Stimulated activated CD8-positive, alpha-beta memory T cell treated with anti-CD3 and anti-CD28 coated beads, Interleukin-7, amount 100 ng/mL, for 4 hours (primary cell): ENCODE results near the gene TEX50.
"Not testable (repeated sequence)": the region's sequence is repeated elsewhere in the genome, so short reads cannot be mapped to it uniquely, and the experiment has no call there.

ENCODE experiments used
- DNase-seq, 2 donors: peaks; one replicate each; pipeline ENCODE4 v3.0.0-alpha.2; 2020; ENCODE audit warnings: low read depth in 2 of 2

The TEX50 gene, protein sequence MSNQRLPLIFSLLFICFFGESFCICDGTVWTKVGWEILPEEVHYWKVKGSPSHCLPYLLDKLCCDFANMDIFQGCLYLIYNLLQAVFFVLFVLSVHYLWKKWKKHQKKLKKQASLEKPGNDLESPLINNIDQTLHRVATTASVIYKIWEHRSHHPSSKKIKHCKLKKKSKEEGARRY

DNA sequence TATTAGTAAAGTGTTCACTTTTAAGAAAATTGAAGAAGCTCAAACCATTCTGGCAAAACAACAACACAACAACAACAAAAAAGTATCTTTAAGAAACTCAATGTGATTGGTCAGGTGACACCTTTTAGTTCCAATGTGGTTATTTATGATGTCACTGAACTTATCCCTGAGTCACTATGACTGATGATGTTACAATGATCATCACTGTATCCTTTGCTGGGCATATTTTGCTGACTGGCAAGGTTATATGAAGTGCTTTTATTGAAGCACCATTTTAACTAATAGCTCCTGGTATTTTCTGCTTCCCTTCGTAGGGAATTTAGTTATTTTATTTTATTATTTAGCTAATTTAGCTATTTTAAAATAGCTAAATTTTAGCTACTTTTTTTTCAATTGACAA is at the start of gene TEX50:
TEX50 (plus strand) TSS at position 223 of the 400 bp plus-strand sequence. CDS start 184 bp downstream, outside the sequence.
- DNase-seq: no peak

DNA sequence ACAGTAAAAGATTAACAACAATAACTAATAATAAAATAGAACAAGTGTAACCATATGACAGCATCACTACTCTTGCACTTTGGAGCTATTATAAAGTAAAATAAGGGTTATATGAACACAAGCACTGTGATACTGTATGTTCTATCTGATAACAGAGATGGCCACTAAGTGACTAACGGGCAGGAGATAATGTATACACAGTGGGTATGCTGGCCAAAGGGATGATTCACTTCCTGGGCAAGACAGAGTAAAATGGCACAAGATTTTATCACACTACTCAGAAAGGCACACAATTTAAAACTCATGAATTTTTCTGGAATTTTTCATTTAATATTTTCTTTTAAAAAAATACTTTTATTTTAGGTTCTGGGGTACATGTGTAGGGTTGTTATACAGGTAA is 44.6 kb upstream of the TEX50 start:
- DNase-seq: no peak

DNA sequence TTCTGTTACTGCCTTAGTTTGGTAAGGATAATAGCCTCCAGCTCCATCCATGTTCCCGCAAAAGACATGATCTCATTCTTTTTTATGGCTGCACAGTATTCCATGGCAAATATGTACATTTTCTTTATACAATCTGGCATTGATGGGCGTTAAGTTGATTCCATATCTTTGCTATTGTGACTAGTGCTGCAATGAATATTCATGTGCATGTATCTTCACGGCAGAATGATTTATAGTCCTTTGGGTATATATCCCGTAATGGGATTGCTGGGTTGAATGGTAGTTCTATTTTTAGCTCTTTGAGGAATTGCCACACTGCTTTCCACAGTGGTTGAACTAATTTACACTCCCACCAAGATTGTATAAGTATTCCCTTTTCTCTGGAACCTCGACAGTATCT is 44.0 kb upstream of the TEX50 start:
- not testable (repeated sequence) for DNase-seq

DNA sequence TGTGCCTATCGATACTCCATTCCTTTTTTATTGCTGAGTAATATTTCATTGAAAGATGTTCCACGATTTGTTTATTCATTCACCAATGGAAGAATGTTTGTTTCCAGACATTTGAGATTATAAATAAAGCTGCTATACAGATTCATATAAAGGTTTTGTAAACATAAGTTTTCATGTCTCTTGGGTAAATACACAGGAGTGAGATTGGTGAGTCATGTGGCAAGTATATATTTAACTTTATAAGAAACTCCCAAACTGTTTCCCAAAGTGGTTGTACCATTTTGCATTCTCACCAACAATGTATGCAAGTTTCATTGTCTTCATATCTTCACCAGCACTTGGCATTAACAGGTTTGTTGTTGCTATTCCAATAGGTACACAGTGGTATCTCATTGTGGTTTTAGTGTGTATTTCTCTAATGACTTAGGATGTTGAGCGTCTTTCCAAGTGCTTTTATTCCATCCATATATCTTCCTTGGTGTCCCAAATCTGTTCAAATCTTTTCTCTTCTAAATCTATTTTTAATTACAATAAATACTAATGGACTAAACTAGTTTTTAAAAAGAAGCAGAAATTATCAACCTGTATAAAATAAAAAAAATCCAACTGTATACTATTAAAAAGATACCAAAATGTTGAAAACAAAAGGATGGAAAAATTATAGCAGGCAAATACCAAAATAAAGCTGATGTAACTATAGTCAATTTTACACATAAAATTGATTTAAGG is 38.9 kb upstream of the TEX50 start:
- DNase-seq: no peak

DNA sequence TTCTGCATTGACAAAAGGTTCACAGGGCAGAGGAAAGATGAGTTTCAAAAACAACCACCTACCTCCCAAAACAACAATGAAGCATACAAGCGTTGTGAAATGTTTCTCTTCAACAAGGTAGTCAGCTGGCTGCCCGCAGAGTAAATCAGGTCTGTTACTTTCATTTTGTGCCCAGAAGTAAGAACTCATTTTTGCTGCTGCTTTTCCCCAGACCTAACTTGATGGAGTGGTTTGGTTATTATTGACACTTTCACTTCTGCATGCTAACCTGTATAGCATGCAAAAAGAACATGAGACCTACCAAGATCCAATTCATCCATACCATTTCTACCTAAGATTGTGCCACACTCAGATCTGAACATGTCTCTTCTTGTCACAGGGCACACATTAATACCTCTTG is 33.5 kb upstream of the TEX50 start:
- DNase-seq: no peak

DNA sequence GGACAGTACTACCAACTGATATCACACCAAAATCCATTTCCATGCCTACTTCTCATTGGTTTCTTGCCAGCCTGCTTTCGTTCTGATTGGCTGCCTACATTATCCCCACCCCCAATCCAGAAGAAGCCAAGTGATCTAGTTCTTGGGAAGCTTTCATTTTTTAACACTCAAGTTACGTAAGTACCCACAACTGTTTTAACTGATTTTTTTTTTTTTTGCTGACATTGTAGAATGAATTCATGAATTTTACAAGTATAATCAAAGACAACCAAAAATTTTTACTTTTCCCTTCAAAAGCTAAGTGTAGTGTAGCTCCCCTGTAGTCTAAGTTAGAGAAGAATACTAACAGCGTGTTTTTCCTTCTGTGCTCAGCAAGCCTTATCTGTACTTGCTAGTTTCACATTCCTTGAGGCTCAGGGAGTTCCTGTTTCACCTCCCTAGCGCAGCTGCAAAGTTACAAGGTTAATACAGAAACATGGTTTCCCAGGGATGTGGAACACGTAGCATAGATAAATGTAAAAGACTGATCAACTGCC is 32.0 kb upstream of the TEX50 start, which contains the start of gene SLC9C2:
SLC9C2 (minus strand) TSS at position 17 of the 536 bp plus-strand sequence. CDS start 1,296 bp downstream, outside the sequence.
- no peak for DNase-seq

DNA sequence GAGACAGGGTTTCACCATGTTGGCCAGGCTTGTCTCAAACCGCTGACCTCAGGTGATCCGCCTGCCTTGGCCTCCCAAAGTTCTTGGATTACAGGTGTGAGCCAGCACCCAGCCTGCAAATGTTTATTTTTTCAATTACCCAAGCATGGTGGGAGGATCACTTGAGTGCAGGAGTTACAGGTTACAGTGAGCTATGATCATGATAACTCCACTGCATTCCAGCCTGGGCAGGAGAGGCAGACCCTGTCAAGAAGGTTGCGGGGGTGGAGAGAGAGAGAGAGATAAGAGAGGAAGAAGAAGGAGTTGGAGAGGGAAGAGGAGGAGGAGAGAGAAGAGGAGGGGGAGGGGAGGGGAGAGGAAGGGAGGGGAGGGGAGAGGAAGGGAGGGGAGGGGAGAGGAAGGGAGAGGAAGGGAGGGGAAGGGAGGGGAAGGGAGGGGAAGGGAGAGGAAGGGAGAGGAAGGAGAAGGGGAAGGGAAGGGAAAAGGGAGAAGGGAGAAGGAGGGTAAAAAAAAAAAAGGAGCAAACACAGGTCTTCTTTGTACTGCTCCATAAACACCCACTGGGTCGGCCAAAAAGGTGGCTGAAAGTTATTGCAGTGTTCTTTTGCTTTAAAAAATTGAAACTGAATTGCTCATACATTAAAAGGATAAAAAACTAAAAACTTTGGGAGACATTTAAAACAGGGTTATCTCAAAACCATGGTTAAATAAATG is 26.5 kb upstream of the TEX50 start:
- DNase-seq: no peak

DNA sequence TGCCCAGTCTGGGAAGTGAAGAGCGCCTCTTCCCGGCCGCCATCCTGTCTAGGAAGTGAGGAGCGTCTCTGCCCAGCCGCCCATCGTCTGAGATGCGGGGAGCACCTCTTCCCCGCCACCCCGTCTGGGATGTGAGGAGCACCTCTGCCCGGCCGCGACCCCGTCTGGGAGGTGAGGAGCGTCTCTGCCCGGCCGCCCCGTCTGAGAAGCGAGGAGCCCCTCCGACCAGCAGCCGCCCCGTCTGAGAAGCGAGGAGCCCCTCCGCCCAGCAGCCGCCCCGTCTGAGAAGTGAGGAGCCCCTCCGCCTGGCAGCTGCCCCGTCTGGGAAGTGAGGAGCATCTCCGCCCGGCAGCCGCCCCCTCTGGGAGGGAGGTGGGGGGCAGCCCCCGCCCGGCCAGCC is 22.1 kb upstream of the TEX50 start:
- not testable (repeated sequence) for DNase-seq

DNA sequence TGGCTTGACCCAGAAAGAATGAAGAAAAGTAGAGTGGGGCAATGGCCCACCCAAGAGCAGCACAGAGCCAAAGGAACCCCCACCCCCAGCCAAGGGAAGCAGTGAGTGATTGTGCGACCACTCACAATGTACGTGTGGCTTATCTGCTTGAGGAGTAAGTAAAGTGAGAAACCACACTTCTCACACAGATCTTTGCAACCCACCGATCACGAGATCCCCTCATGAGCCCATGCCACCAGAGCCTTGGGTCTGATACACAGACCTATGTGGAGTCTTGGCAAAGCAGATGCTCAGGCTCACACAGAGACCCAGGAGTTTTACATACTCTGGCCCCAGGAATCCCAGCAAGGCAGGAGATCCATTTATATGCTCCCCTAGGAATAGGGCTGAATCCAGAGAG is 18.3 kb upstream of the TEX50 start:
- DNase-seq: no peak

DNA sequence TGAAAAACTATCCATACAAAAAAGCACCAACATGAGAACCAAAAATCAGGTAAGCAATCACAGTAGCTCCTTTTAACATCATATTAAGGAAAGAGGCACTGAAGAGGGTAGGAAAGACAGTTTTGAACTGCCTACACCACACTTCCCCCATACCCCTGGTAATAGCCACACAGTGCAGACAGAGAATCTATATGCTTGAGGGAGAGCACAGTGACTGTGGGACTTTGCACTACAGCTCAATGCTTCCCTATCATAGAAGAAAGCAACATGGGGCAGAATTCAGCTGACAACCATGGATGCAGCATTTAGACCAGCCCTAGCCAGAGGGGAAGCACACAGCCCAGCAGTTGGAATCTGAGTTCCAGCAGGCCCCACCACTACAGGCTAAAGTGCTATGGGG is 7.9 kb upstream of the TEX50 start:
- no peak for DNase-seq

DNA sequence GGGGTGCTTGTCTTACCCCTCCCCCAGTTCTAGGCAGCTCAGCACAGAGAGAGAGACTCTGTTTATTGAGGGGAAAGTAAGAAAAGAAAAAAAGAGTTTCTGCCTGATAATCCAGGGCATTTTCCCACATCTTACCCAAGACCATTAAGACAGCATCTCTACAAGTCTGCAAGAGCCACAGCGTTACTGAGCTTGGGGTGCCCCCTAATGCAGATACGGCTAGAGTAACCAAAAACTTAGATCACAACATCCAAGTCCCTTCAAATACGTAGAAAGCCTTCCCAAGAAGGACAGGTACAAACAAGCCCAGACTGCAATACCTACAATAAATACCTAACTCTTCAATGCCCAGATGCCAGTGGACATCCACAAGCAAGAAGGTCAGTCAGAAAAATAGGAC is 6.2 kb upstream of the TEX50 start:
- no peak for DNase-seq

DNA sequence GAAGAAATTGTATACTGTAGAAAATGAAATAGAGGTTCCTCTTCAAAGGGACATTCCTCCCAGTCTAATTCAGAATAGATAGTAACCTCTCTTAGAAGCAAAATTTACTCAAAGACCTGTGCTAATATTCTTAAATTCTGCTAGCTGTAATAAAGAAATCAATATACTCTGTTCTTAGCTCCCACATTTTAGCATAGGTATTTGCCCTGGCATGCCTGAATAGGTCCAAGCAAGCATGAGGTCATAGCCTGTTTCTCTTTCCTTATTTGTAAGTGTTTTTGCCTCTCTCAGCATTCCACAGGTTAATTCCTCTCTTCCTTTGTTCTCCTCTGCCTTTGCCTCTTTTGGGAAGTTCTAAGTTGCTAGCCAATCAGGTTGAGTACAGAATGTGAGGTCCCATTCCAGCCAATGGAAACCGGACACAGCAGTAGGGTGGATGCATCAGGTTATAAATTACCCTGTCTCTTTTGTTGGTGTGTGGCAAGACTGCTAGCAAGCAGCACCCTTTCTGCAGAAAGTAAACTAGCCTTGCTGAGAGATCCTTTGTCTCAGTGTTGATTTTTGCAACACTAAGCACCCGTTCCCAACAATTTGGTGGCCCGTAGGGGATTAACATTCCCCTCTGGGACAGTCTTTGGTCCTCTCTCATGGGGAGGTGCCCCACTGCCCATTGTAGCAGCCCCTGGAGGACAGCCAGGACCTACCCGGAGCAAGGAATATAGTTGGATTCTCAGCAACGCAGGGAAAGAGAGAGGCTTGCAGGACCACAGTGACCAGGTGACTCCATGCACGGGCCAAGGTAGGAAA is 2.3 kb downstream of the TEX50 start:
- not testable (repeated sequence) for DNase-seq

DNA sequence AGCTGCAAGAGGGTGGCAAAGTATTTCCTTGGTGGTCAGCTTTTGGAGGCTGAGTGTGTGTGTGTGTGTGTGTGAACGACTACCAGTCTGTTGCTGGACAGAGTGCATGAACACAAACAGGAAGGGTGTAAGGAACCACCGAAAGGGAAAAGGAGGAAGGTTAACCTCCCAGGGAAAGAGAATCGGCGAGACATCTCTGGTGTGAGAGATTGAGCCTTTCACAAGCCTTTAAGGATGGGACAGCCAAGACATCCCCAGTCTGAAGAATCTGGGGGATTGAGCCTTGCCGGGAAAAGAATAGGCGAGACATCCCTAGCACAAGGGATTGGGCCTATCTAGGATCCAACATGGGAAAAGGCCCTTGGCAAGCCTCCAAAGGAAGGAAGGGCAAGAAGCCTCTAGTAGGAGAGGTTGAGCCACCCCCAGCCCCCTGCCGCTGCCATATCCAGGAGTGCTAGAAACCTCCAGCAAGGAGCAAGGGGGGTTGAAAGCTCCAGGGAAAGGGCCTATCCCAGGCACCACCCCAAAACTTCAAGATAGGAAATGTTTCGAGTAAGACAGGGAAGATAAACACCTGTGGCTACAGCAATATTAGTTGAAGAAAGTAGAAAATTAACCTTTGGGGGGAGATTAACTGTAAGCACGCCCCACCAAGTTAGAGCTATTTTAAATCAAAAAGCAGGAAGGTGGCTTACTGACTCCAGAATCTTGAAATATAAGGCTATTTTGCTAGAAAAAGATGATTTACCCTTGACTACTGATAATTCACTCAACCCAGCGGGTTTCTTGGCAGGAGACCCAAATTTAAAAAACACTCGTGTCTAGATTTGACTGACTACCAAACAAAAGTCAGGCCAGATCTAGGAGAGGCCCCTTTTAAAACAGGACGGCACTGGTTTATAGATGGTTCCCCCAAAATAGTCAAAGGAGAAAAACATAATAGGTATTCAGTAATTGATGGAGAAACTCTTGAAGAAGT is 3.2 kb downstream of the TEX50 start:
- no peak for DNase-seq

DNA sequence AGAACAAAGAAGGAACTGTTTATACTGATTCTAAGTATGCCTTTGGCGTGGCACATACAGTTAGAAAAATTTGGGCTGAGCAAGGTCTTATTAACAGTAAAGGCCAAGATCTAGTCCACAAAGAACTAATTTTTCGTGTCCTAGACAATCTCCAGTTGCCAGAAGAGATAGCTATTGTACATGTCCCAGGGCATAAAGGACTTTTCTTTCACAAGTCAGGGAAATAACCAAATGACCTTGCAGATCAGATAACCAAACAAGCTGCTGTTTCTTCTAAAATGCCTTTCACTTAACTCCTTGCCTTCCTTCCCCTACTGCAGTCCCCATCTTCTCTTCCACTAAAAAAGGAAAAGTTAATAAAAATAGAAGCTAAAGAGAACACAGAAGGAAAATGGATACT is 4.0 kb downstream of the TEX50 start:
- DNase-seq: no peak

DNA sequence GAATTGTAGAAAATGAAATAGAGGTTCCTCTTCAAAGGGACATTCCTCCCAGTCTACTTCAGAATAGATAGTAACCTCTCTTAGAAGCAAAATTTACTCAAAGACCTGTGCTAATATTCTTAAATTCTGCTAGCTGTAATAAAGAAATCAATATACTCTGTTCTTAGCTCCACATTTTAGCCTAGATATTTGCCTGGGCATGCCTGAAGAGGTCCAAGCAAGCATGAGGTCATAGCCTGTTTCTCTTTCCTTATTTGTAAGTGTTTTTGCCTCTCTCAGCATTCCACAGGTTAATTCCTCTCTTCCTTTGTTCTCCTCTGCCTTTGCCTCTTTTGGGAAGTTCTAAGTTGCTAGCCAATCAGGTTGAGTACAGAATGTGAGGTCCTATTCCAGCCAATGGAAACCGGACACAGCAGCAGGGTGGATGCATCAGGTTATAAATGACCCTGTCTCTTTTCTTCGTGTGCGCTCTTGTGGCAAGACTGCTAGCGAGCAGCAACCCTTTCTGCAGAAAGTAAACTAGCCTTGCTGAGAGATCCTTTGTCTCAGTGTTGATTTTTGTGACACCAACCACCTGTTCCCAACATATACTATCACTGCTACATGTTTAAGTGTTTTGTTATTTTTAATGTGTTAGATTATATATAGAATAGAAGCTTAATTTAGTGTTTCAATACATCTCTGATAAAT is 7.5 kb downstream of the TEX50 start:
- DNase-seq: not testable (repeated sequence)

DNA sequence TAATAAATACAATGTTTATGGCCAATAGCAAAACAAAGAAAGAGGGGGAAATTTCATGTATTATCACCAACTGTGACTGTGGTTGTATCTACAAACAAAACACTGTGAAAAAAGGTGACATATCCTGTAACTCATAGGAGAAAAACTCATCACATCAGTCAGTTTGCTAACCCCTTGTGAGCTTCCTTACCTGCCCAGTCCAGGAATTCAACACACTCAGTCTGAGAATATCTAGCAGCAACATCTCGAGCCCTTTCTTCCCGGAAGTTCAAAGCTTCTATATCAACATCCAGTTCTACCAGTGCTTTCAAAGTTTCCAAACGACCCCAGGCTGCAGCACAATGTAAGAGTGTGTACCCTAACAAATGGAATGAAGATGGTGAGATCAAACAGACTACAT is 11.5 kb downstream of the TEX50 start:
- DNase-seq: no peak

DNA sequence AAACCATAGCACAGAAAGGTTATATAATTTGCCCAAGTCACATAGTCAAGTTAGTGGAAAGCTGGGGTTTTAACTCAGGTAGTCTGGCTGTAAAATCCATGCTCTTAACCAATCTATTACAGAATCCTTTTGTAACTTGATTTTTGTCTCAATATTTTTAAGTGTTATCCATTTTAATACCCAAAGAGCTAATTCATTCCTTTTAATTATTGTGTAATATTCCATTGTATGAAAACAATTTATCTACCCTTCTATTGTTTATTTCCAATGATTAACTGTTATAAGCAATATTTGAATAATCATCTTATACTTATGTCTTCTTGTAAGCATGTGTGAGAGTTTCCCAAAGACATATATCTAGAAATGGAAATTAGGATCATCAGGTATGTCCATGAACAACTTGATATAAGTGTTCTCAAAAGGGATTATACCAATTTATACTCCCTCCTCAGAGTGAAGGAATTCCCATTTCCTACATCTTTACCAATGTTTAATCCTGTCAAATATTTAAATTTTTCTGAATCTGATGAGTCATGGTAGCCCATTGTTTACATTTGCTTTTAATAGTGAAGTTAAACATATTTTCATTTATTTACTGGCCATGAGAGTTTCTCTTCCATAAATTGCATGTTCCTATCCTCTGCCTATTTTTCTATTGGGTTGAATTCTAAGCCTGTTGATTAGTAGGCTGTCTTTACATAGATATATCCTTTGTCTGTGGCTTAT is 13.9 kb downstream of the TEX50 start:
- DNase-seq: no peak

DNA sequence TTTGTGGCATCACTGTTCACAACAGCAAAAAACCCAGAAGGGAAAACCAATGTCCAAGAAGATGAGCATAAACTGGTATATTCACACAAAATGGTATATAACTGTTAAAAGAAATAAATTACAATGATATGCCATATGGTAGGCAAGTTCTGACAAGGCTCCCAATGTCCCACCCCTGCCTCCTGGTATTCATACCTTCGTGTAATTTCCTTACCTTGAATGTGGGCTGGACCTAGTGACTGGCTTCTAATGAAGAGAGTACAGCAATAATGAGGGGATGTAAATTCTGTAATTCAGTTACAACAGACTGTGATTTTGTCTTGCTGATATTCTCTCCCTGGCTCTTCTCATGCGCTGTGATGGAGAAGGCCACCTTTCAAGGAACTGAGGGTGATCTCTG is 25.2 kb downstream of the TEX50 start:
- no peak for DNase-seq

DNA sequence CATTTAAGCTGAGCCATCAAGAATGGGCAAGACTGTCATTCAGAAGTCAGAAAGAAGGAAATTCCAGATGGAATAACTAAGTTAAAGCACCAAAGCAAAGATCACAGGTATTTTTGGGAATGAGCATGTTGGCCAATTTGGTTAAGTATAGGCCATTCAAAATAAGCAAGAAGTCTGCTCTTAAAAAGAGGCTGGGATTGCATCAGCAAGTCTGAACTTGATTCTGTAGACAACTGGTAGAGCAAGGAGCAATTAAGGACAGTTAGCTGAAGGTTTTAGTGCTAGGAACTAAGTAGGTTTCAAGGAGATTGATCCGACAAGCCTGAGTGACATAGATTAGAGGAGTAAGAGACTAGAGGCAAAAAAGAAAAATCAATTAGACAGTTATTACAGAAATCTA is 26.1 kb downstream of the TEX50 start:
- no peak for DNase-seq
